HG02981 (cell line): ENCODE data around the gene KLHL42.

ENCODE experiments used
- ATAC-seq: cut with Tn5 transposase; IDR thresholded peaks from one replicate; pipeline ENCODE4 v1.9.1; 2021; ENCODE audit warnings: mild to moderate bottlenecking, moderate library complexity; ENCODE audit not compliant: unreplicated experiment

The KLHL42 gene

DNA sequence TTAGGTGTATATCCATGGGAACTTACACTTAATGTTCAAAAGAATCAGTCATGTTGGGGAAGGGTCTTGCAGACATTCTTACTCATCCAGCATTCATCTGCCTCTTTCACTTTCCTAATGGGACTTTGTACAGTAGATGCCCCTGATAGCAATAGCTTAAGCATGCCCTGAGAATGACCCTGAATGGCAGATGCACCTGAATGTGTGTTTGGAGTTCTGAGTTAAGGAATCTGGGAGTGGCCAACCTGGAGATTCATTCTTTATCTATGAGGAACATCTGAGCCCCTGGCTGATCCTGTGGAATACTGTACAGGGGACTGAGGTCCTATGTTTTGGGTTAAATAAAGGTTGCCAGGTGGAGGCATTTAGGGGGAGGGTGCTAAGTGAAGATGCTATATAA, 71.3 kb downstream of the KLHL42 start:
- ATAC-seq: no peak

- ATAC-seq: no peak
Observed at GRCh38 chr12:27852117-27852516, 72.1 kb downstream of the KLHL42 start.
